HG02981 (cell line): ENCODE results near the gene NEDD4L.
"Not testable (repeated sequence)": the region's sequence is repeated elsewhere in the genome, so short reads cannot be mapped to it uniquely, and the experiment has no call there.

Source experiments
- ATAC-seq: cut with Tn5 transposase; IDR thresholded peaks from one replicate; pipeline ENCODE4 v1.9.1; 2021; ENCODE audit warnings: mild to moderate bottlenecking, moderate library complexity; ENCODE audit not compliant: unreplicated experiment

The NEDD4L gene

DNA sequence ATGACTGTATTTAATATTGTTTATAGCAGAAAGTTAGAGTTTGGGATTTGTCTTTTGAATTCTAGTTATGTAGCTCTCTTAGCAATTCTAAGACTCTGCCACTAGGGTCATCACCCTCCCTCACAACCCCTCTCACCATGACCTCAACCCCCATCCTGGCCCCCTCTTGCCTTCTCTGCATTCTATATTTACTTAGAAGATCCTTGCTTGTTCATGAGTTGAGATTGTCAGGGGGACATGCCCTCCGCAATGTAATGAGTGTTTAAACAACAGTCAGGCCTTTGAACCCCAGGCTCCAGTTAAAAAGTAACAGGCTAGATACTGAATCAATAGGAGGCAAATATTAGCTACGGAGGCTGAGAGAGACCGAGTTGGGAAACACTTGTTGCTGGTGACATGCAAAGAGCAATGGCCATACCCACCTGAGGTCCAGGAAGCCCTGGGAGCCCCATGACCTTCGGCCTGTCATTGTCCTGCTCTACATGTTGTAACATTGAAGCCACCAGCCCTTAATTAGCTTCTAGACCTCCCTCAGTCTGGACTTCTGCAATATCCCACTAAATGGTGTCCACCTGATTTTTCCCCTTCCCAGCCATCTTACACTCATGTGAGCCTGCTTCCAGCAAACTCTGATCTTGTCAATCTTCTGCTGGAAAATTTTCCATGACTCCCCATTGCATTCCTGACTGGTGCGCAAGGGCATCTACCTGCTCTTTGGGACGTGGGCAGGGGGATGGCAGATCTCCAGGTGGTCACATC, 363.8 kb downstream of the NEDD4L start:
- no peak for ATAC-seq

DNA sequence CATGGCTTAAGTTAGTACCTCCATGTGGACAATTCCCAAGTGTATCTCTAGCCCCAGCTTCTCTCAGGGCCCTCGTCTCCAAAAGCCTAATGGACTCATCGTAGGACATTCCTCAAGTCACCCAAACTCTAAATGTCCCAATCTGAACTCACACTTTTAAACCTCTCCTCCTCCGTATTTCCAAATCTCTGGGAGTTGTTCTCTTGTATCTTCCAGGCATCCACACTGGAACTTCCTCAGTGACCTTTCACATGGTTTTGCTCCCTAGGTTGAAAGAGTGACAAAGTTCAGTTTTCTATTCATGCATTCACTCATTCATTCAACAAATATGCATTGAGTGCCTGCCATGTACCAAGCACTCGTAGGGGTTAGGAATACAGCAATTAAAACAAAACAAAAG, 364.6 kb downstream of the NEDD4L start:
- ATAC-seq, result no peak

DNA sequence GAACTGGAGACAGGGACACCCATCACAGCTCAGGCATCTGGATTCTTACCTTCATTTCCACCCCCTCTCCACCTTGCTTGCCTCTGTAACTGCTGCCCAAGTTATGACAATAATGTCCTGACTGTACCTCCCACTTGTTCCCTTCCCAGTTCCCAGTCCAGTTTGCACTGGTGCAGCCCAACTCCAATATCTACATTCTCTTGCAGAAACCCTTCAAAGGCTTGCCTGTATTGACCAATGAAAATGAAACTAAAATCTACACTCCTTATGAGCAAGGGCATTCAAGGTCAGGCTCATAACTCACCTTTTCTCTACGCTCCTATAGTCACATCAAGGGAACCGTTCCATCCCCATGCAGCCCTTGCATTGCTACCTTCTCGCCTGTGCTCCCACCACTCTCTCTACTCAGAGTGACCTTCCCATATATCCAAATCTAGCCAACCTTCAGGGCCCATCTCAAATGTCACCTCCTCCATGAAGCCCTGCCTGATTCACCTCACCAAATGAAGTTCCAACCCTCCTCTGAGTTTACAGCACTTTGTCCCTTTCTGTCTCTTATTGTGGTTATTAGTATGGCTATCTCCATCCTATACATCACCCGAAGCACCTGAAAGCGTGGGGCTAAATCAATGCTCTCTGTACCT, 365.9 kb downstream of the NEDD4L start:
- ATAC-seq, result no peak

DNA sequence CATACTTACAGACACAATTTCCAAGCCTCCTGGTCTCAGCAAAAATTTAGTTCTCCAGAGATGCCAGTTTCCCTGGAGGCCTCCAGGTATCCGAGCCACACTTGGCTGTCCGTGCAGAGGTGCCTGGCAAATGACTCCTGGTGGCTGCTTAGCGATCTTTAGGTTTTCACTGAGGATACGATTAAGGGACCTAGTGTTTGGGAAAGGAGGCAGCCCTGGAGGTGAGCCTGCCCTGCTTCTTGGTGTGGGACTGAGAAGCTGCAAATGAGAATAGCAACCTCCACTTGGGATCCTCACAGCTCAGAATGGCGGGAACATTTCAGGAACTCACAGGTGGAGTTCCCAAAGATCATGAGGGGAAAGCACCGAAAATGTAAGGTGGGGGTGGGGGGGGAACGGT, 367.3 kb downstream of the NEDD4L start:
- no peak for ATAC-seq

DNA sequence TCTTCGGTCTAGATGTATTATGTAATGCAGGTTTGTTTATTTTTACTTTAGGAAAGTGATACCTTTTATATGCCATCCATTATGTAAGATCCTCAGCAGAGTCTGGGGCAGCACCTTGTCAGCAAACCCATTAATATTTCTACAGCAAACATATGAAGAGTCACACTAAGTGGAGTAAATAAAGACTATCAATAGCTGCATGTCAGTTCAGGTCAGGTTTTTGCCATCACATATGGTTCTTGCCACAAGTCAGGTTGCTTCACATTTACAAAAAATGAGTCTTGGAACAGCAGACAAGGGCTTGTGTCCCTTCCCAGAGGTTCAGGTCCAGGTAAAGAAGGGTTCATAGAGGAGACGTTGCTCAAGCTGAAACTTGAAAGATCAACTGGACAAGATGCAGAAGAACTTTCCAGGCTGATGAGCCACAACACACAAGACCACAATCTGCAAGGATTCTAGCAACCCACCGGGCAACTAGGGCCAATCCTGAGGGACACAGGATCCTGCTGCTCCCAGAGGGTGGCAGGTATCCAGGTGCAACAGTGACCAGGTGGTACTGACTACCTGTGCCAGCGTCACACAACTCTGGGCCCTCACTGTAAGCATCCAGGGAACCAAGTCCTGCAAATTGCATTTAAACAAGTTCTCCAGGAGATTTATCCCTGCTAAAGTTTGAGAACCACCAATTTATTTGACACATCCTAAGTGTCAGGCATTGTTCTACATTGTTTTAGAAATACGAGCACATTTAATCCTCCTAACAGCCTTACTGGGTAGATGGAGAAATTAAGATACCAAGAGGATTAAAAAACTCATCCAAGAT, 369.0 kb downstream of the NEDD4L start:
- ATAC-seq, result no peak

DNA sequence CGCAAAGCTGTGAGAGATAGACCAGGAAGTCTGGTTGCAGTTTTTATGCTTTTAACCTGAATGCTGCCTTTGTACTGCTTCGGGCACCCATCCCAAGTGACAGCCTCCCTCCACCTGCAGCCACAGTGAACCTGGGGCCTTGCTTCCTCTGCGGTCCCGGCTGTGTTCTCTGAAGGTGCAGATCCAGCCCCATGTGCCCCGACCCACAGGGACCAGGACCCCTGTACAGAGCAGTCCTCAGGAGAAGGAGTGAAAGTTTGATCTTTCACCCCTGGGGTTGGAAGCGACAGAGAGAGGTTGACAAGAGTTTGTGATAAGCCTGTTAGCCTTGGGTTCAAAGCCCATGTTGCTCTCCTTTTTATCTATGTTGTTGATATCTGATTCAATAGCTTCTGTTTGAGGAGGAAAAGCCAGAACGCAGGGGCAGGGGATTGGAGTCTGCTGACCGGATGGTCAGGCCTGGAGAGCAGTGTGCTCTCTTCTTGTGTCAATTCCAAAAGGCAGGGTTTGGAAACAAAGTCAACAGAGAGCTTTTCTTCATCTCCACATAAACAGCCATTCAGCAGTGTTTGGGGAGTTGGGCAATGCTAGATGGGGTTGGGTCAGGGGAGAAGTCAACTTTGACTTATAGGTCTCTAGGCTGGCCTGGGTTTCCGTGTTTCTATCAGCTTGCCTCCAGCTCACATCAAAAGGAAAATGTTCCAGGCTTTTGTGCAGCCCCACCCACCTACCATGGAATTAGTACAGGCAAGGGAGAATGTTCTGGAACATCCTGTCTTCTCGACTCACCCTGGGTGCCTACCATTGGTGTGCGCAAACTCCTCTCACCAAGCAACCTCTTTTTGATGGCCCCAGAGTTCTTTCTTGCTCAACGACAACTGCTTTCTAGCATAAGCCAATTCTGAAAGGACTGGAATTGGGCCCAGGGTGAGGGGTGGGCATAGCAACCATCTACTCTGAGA, 369.9 kb downstream of the NEDD4L start:
- ATAC-seq, result no peak

DNA sequence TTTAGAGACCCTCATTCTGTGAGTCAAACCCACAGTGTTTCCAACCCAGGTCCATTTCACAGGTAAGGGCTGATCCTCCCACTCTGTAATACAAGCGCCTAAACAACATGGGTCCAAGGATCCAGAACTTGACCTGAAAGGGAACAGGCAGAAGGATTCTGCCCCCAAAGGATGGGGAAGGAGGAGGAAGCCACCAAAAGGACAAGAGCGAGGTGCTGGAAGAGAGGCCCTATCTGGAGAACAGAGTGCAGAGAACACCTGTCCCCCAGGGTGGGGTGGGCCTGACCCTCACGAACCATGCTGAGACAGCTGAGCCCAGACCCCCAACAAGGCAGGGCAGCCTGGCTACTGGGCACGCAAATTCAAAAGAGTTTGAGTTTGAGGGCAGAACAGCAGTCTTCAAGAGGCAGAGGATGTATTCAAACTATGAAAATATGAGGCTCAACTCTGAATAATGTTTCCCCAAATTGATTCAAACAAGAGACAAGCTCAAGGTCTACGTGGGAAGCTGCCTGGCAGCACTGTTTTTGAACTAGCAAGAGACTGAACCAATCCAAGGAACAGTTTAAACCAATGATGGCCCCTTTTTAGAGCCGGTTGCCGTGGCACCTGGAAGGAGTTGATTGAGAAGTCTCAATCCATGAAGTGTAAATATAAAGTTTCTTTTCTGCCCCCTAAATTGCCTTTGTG, 372.1 kb downstream of the NEDD4L start:
- no peak for ATAC-seq

DNA sequence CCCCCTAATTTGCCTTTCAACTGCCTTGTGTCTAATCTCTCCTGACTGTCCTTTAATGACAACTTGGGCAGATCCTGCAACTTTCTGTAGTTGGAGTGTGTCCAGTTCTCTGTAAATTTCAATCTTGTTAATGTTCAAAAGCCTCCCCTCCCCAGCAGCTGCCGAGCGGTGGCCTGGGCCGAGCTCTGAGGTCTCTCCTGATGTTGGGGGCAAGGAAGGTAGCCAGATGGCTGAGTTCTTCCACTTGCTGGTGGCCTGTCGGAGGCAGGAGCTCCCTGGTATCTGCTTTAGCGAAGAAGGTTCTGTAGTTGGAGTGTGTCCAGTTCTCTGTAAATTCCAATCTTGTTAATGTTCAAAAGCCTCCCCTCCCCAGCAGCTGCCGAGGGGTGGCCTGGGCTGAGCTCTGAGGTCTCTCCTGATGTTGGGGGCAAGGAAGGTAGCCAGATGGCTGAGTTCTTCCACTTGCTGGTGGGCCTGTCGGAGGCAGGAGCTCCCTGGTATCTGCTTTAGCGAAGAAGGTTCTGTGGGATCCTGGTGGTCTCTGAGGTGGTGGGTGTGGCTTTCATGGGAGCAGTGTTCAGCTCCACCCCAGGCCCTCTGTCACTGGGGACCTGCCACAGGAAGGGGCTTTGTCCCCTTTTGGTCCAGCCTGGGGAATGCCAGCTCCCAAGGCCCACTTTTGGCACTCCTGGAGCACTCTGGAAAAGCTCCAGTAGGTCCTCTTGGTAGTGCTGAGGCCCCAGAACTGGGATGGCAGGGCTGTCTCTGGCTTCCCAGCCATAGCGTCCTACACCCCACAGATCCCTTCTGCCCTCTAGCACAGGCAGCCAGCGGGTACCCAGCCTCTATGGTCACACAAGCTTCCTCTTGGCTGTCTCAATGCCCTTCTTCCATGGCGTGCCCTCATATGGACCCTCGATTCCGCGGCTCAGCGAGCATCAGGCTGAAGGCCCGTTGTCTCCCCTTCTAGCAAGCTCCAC, 373.0 kb downstream of the NEDD4L start:
- ATAC-seq, result no peak

DNA sequence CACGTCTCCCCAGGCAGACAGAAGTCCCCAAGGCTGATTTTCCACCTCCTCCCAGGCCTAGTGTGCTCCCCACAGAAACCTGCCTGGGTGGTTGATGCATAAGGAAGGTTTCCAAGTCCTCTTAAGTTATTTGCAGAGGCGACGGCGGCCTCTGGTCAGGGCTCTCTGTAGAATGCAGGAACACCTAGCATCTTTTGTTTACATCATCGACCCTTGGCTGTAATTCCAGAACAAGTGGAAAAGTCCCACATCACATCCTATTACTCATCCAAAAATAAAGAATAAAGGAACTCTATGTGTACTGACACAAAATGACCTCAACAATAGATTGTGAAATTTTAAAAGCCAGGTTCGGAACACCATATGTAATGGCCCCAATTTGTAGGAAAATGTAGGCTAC, 373.7 kb downstream of the NEDD4L start:
- ATAC-seq, result no peak

DNA sequence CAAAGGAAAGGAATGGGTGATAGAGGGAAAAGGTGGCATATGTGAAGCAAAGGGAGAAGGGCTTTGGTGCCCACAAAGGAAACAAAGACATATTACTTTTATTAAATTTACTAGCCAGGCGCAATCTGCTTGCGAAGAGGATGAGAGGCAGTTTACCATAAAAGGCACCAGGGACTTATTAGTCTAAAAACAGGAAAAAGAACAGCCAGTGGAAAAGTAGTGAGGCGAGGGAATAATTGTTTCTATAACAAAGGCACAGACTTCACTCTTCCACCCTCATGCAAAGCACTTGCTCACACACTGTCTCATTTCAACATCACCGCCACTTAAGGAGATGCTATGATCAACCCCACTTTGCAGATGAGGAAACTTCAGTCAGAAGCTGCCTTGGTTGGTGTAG, 374.3 kb downstream of the NEDD4L start:
- ATAC-seq, result no peak

DNA sequence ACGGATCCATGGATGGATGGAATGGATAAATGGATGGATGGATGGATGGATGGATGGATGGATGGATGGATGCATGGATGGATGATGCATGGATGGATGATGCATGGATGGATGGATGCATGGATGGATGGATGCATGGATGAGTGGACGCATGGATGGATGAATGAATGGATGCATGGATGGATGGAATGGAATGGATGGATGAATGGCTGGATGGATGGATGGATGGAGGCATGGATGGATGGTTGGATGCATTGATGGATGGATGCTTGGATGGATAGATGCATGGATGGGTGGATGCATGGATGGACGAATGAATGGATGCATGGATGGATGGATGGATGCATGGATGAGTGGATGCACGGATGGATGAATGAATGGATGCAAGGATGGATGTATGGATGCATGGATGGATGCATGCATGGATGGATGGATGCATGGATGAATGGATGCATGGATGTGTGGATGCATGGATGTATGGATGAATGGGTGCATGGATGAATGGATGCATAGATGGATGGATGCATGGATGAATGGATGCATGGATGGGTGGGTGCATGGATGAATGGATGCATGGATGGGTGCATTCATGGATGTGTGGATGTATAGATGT, 375.7 kb downstream of the NEDD4L start:
- no peak for ATAC-seq

DNA sequence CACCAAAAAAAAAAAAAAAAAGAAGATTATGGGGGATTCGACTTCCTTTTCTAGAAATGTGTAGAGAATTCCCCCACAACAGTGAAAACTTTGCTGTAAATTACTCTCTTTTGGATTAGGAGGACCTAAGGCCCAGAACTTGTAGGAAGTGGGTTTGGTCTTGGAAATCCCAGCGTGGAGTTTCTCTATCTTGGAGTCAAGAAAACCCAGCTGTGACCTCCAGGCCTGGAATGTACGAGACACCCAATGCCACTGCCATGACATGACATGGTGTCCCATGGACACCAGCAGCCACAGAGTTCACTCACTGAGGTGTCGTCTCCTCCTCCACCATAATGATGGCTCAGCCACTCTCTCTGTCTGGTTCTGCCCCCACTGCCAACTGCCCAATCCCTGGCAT, 382.6 kb downstream of the NEDD4L start:
- ATAC-seq, result no peak

DNA sequence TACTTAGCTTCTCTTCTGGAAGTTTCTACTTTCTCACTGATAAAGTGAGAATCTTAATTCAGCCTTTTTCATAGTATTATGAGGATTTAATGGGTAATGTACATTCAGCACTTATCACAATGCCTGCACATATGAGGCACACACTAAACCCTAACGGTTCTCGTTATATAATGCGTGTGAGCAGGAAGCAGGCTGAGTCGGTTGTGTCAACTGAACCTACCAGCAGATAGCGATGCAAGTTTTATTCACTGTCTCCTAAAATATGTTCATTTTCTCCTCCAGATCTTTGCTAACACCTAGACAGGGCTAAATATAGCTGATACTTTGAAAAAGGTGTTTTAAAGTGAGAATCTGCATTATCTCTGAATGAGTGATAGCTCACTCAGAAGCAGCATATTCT, 383.3 kb downstream of the NEDD4L start:
- ATAC-seq, result no peak

DNA sequence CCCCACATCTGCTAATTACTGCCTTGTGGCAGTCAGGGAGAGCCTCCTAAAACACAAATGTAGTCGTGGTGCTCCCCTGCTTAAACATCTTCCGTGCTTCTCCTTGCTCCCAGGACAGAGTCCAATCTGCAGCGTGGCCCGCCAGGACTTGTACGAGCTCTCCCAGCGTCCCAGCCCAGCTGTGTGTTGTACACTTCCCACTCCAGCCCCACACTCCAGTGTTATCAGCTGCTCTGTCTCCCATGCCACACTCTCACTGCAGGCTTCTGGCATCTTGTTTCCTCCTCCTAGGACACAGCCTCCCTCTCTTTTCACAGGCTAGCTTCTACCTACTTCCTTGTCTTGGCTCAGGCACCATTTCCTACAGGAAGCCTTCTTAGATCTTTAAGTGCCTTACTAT, 385.4 kb downstream of the NEDD4L start:
- no peak for ATAC-seq

DNA sequence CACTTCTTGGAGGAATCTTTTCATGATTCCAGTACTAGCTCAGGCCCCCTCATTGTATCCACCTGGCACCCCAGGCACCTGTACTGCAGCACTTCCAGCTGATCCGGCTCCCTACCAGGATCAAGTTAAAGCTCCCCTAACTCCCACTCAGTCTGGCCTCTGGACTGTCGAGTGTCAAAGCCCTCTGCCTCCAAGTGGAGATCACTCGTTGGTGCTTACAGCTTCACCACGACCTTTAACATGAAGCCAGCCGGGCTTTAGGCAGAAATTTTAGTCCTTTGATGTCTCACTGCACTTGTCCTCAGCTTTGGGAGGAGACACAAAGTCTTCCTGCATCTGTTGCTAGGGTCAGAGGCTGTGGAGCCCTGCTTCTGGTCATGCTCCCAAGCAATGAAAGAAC, 387.2 kb downstream of the NEDD4L start:
- ATAC-seq, result no peak

DNA sequence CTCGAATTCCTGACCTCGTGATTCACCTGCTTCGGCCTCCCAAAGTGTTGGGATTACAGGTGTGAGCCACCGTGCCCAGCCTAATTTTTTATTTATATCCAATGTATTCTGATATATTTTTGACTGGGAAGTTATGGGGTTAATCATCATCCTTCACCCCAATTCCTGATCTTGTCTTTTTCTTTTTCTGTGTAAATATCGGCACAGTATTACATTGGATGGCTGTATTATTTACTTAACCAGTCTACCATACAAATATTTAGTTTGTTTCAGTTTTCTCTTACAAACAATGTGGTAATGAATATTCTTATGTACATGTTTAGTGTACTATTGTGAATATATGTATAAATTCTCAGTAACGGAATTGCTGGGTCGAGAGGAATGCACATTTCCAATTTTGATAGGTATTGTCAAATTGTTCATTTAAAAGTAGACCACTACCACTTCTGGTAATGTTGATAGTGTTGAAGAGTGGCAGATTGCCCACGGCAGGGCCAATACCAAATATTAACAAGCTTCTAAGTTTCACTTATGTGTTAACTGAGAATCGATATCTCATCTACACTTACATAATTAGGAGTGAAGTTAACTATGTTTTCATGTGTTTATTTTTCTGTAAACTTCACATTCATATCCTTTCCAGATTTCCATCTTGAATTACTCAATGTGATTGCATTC, 388.2 kb downstream of the NEDD4L start:
- ATAC-seq, result no peak

DNA sequence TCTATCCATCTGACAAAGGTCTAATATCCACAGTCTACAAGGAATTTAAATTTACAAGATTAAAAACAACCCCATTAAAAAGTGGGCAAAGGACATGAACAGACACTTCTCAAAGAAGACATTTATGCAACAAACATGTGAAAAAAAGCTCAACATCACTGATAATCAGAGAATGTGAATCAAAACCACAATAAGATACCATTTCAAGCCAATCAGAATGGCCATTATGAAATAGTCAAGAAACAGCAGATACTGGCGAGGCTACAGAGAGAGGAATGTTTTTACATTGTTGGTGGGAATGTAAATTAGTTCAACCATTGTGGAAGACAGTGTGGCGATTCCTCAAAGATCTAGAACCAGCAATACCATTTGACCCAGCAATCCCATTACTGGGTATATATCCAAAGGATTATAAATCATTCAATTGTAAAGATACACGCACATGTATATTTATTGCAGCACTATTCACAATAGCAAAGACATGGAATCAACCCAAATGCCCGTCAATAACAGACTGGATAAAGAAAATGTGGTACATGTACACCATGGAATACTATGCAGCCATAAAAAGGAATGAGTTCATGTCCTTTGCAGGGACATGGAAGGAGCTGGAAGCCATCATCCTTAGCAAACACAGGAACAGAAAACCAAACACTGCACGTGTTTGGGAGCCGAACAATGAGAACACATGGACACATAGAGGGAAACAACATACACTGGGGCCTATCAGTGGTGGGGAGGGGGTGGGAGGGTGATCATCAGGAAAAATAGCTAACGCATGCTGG, 391.4 kb downstream of the NEDD4L start:
- ATAC-seq, result not testable (repeated sequence)
